CD14-positive monocyte (primary cell): ENCODE results near the gene NFE2L3. TPM values are rescaled to one million over a fixed set of nuclear protein-coding genes. Genes with fewer than 3 reads are reported as not detected.

Source experiments
- DNase-seq, 3 donors: peaks; one replicate each; pipeline ENCODE4 v3.0.0-alpha.2; 2011 to 2022
- H2AFZ ChIP-seq: 2 replicates; pipeline ENCODE4 v1.6.0; 2012; ENCODE audit warnings: mild to moderate bottlenecking, low read depth, low read length, inconsistent platforms; ENCODE audit not compliant: insufficient read depth, poor library complexity, severe bottlenecking
- H3K27ac ChIP-seq, 2 donors: 1 replicate in 1 of 2; 2 replicates in 1 of 2; pipeline ENCODE4 v1.5.1; 2012 to 2013; ENCODE audit warnings: low read length in 2 of 2, control low read depth in 1 of 2, inconsistent platforms in 1 of 2, low read depth in 1 of 2, mild to moderate bottlenecking in 1 of 2
- H3K27me3 ChIP-seq, 2 donors: one replicate each; pipeline versions ENCODE4 v1.6.0 to v1.6.1; 2011 to 2013; ENCODE audit warnings: low read length in 2 of 2; ENCODE audit not compliant: control insufficient read depth in 2 of 2, insufficient read depth in 2 of 2
- H3K36me3 ChIP-seq, 2 donors: replicated peaks in 1 of 2; 1 replicate in 1 of 2; 2 replicates in 1 of 2; pipeline versions ENCODE4 v1.5.1 to v1.6.1; 2012 to 2013; ENCODE audit warnings: low read length in 2 of 2, control low read depth in 1 of 2, inconsistent platforms in 1 of 2, mild to moderate bottlenecking in 1 of 2; ENCODE audit not compliant: insufficient read depth in 2 of 2, control insufficient read depth in 1 of 2
- H3K4me1 ChIP-seq, 2 donors: 1 replicate in 1 of 2; 2 replicates in 1 of 2; pipeline versions ENCODE4 v1.5.1 to v1.6.1; 2012 to 2013; ENCODE audit warnings: low read length in 2 of 2, control low read depth in 1 of 2, inconsistent platforms in 1 of 2, mild to moderate bottlenecking in 1 of 2, moderate library complexity in 1 of 2; ENCODE audit not compliant: insufficient read depth in 2 of 2, control insufficient read depth in 1 of 2
- H3K4me2 ChIP-seq: replicated peaks from 2 replicates; pipeline ENCODE3; 2012; ENCODE audit warnings: low read length, moderate library complexity, mild to moderate bottlenecking; ENCODE audit not compliant: poor library complexity, severe bottlenecking; ENCODE audit errors: extremely low read depth
- H3K4me3 ChIP-seq, 3 experiments: fragments of 200-600 bp in 1 of 3; sonication (generic) in 1 of 3; replicated peaks in 1 of 3; 1 replicate in 2 of 3; 2 replicates in 1 of 3; pipeline ENCODE4 v1.5.1; 2011 to 2013; ENCODE audit warnings: low read length in 3 of 3, mild to moderate bottlenecking in 3 of 3, control low read depth in 2 of 3, low read depth in 2 of 3, inconsistent platforms in 1 of 3, moderate library complexity in 1 of 3
- H3K79me2 ChIP-seq: 2 replicates; pipeline ENCODE4 v1.6.0; 2012; ENCODE audit warnings: mild to moderate bottlenecking, control low read depth, inconsistent platforms, low read length, moderate library complexity; ENCODE audit not compliant: insufficient read depth
- H3K9ac ChIP-seq: 2 replicates; pipeline ENCODE4 v1.6.0; 2017; ENCODE audit warnings: low read length, mild to moderate bottlenecking; ENCODE audit not compliant: insufficient read depth, poor library complexity, severe bottlenecking
- H3K9me3 ChIP-seq, 2 donors: replicated peaks in 1 of 2; 1 replicate in 1 of 2; 2 replicates in 1 of 2; pipeline versions ENCODE4 v1.5.1 to v1.6.1; 2012 to 2013; ENCODE audit warnings: low read length in 2 of 2, control low read depth in 1 of 2; ENCODE audit not compliant: control insufficient read depth in 1 of 2, insufficient read depth in 1 of 2
- H4K20me1 ChIP-seq: 2 replicates; pipeline ENCODE4 v1.6.0; 2012; ENCODE audit warnings: mild to moderate bottlenecking, low read length, control low read depth, moderate library complexity; ENCODE audit not compliant: insufficient read depth
- H3K27ac Mint-ChIP-seq, 7 donors: one replicate each; pipeline ENCODE4 v1.8.0; 2020; ENCODE audit warnings: mild to moderate bottlenecking in 7 of 7, mixed read lengths in 7 of 7, moderate library complexity in 6 of 7, inconsistent platforms in 2 of 7
- H3K27me3 Mint-ChIP-seq, 3 donors: one replicate each; pipeline ENCODE4 v1.8.0; 2021 to 2022; ENCODE audit warnings: low read depth in 3 of 3, mild to moderate bottlenecking in 3 of 3, mixed read lengths in 3 of 3, moderate library complexity in 3 of 3, inconsistent platforms in 1 of 3
- H3K36me3 Mint-ChIP-seq, 2 donors: one replicate each; pipeline ENCODE4 v1.8.0; 2020; ENCODE audit warnings: mixed read lengths in 2 of 2, inconsistent platforms in 1 of 2, mild to moderate bottlenecking in 1 of 2
- H3K4me1 Mint-ChIP-seq: one replicate; pipeline ENCODE4 v1.8.0; 2020; ENCODE audit warnings: mild to moderate bottlenecking, mixed read lengths
- H3K4me3 Mint-ChIP-seq, 2 donors: one replicate each; pipeline ENCODE4 v1.8.0; 2020; ENCODE audit warnings: mild to moderate bottlenecking in 2 of 2, mixed read lengths in 2 of 2, moderate library complexity in 1 of 2
- H3K9me3 Mint-ChIP-seq, 7 donors: one replicate each; pipeline ENCODE4 v1.8.0; 2020 to 2022; ENCODE audit warnings: mixed read lengths in 7 of 7, mild to moderate bottlenecking in 6 of 7, moderate library complexity in 6 of 7, inconsistent platforms in 2 of 7
- CTCF ChIP-seq: fragments of 200-600 bp; IDR thresholded peaks from one replicate; pipeline ENCODE4 v1.8.0; 2022; ENCODE audit warnings: antibody characterized with exemption, mild to moderate bottlenecking
- WGBS: methylation state at CpG from one replicate; pipeline ENCODE4 v1.1.5; 2013; ENCODE audit warnings: missing lambda C conversion rate; ENCODE audit not compliant: insufficient coverage; 5-methylcytosine and 5-hydroxymethylcytosine counted together
- intact Hi-C, 2 donors: fragments of 100-400 bp; cut with micrococcal nuclease; formaldehyde crosslinking; loops; one replicate each; pipeline versions ENCODE4 v1.15.0 to v1.15.1; 2023
- polyA plus RNA-seq, 3 donors: library from polyadenylated mRNA; depleted of rRNA in 1 of 3; unstranded in 2 of 3; stranded (reverse) in 1 of 3; fragments of 300-500 nt in 2 of 3; fragments of >200 nt in 1 of 3; fragmentation: Illumina TruSeq in 2 of 3; gene quantifications; 1 replicate in 2 of 3; 2 replicates in 1 of 3; pipeline ENCODE4 v1.2.3, GENCODE V29; 2012 to 2021

Gene NFE2L3
- polyA plus RNA-seq, 3 donors: 4.4 to 17.2 (median 10.6) TPM

DNA sequence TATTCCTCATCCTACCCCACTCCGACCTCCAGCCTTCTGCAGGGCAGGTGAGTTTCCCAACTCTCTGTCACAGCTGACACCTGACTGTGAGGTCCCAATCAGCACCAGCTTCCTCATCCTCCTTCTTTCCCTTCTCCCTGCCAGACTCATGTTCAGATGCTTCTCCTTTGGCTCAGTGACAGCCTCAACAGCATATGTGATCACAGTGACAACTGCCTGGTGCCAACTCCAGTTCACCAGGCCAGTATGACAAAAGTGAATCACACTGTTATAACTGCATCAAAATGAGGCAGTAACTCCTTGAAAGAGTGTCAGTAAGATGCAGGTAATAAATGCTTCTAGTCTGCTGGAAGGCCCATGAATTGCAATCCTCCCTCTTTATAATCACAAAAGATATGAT, 46.8 kb upstream of the NFE2L3 start:
- Histone ChIP-seq H3K27me3 (no peaks in the 10 kb centered on the region), H3K79me2 (peaks cover 11% of the 10 kb centered on the region), H3K4me1 (peaks cover 57 to 60% of the 10 kb centered on the region in 2 donors), H3K4me2 (no peak overlapping the region), H4K20me1 (no peaks in the 10 kb centered on the region), H3K9ac (no peak overlapping the region), H3K36me3 (no peaks in the 10 kb centered on the region), H2AFZ (no peak overlapping the region), H3K27ac (no peak overlapping the region), H3K9me3 (no peaks in the 10 kb centered on the region), H3K4me3 (no peak overlapping the region)
- peaks cover 43% of the 10 kb centered on the region for H3K4me1 Mint-ChIP-seq
- H3K9me3 Mint-ChIP-seq: peaks cover 0 to 5% (median 0%) of the 10 kb centered on the region in 7 donors
- WGBS: 100% methylated on average over 1 of the region's 1 CpG
- no peak overlapping the region for H3K4me3 Mint-ChIP-seq
- peaks cover 1 to 4% (median 3%) of the 10 kb centered on the region in 3 donors for H3K27me3 Mint-ChIP-seq
- peaks cover 4 to 33% of the 10 kb centered on the region in 2 donors for H3K36me3 Mint-ChIP-seq
- no peak for TF ChIP-seq CTCF
- intact Hi-C loops: loop anchor here in 1 of 2 donors (5.0 kb wide), 1 partner anchor 47 kb away; the partner anchor contains the start of gene NFE2L3
- peak overlapping the region in 4 of 7 donors; percentile 45 to 89 (median 59) for H3K27ac Mint-ChIP-seq
- DNase-seq: peak in 2 of 3 donors; percentile 39 to 74

- Mint-ChIP-seq H3K36me3 (peaks cover 4 to 33% of the 10 kb centered on the region in 2 donors), H3K4me1 (peaks cover 39% of the 10 kb centered on the region), H3K4me3 (no peak overlapping the region), H3K27ac (no peak overlapping the region), H3K27me3 (peaks cover 1 to 4% (median 3%) of the 10 kb centered on the region in 3 donors), H3K9me3 (peaks cover 0 to 5% (median 0%) of the 10 kb centered on the region in 7 donors)
- Histone ChIP-seq H3K27me3 (no peaks in the 10 kb centered on the region), H3K36me3 (no peaks in the 10 kb centered on the region), H3K27ac (no peak overlapping the region), H3K79me2 (peaks cover 11% of the 10 kb centered on the region), H2AFZ (no peak overlapping the region), H3K9me3 (no peaks in the 10 kb centered on the region), H3K9ac (no peak overlapping the region), H3K4me3 (no peak overlapping the region), H4K20me1 (no peaks in the 10 kb centered on the region), H3K4me2 (no peak overlapping the region), H3K4me1 (peaks cover 51 to 53% of the 10 kb centered on the region in 2 donors)
- intact Hi-C loops: loop anchor here in 1 of 2 donors (1.0 to 5.0 kb wide), 2 partner anchors 10 to 46 kb away; partner anchors contain the start of gene NFE2L3
- 94% methylated on average over 9 of the region's 11 CpGs for WGBS
- no peak for DNase-seq
- no peak for TF ChIP-seq CTCF
These were observed 46.1 kb upstream of the NFE2L3 start for GRCh38 chr7:26105931-26106330.
